AG10803 (cell line): ENCODE measurements around the gene SLC7A14.

Experiments used
- DNase-seq: peaks from one replicate; pipeline ENCODE4 v3.0.0; 2010; ENCODE audit warnings: low read depth
- H3K4me3 ChIP-seq: 2 replicates; pipeline ENCODE4 v1.5.1; 2011; ENCODE audit warnings: mild to moderate bottlenecking, low read length, control low read depth
- TF ChIP-seq, protein P1 (sequence below): conservative IDR thresholded peaks from 2 replicates; pipeline ENCODE4 v1.5.1; 2011; ENCODE audit warnings: mild to moderate bottlenecking, low read length, control low read depth, inconsistent platforms

SLC7A14 gene

DNA sequence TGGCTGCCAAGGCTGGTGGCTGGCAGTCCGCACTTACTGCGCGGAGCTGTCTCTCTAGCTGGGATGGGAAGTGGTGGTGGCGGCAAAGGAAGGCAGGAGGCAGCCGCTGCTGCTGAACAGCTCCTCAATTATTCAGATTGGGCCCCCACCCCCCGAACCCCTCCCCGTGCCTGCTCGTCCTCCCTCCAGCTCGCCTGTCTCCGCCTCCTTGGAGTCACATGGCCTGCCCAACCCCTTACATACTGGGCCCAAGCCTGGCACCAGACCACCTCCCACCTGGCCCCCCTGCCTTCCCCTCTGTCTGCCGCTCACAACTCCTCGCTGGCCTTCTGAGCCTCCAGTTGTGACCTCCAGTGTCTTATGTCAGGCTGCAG, at the start of gene SLC7A14:
Gene SLC7A14, minus strand, starts transcription at position 139 of the 374 bp plus-strand sequence. CDS start 59,139 bp downstream, outside the sequence.
- no peak for DNase-seq
- TF ChIP-seq, protein P1, sequence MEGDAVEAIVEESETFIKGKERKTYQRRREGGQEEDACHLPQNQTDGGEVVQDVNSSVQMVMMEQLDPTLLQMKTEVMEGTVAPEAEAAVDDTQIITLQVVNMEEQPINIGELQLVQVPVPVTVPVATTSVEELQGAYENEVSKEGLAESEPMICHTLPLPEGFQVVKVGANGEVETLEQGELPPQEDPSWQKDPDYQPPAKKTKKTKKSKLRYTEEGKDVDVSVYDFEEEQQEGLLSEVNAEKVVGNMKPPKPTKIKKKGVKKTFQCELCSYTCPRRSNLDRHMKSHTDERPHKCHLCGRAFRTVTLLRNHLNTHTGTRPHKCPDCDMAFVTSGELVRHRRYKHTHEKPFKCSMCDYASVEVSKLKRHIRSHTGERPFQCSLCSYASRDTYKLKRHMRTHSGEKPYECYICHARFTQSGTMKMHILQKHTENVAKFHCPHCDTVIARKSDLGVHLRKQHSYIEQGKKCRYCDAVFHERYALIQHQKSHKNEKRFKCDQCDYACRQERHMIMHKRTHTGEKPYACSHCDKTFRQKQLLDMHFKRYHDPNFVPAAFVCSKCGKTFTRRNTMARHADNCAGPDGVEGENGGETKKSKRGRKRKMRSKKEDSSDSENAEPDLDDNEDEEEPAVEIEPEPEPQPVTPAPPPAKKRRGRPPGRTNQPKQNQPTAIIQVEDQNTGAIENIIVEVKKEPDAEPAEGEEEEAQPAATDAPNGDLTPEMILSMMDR = no peak
- peak within 1 kb of the TSS; percentile 51 for H3K4me3 ChIP-seq

DNA sequence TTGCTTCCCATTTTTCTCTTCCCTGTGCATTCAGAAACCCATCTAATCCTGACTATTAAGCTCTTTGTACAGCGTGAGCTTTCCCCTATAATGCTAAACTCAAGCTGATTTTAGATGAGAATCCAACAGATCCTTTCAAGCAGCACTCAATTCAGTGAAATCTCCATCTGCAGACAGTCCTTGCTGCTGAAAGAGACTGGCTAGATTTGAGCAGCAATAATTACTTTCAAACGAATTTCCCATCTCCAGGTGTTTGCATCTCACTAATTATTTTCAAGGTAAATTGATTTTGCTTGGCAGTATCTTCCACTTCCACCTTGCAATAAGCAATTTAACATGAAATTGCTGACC, 49.5 kb upstream of the SLC7A14 start:
- TF ChIP-seq, protein P1 = no peak
- no peak overlapping the region for H3K4me3 ChIP-seq
- DNase-seq = no peak

DNA sequence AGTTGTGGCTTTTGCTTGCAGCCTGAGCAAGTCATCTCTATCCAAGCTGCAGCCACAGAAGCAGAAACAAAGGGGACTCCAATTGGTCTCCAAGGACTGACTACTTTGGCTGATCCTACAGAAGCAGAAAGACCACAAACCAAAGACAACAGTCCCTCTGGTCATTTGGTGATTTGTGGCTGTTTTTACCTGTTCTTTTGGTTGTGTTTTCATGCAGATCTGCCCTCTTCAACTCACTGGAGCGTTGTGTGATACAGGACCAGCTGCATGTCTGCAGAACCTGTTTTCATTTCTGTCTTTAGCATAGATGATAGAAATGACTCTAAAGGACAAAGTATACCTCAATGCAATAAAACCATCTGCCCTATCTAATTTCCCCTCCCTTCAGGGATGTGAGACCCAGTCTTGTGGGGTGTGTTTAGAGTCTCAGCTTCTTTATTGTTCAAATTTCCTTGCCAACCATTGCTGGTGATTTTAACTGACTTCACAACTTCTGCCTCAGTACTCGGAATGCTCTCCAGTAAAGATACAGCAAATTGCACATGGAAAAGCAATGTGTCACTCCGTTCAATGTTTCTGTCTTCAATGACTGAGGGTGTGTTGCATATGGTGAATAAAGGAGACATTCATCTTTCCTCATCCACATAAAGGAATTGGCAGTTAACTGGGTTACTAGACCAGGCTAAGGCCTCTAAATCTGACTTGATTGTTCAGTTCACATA, 48.9 kb upstream of the SLC7A14 start:
- DNase-seq = no peak
- TF ChIP-seq, protein P1 = no peak
- no peak overlapping the region for H3K4me3 ChIP-seq

DNA sequence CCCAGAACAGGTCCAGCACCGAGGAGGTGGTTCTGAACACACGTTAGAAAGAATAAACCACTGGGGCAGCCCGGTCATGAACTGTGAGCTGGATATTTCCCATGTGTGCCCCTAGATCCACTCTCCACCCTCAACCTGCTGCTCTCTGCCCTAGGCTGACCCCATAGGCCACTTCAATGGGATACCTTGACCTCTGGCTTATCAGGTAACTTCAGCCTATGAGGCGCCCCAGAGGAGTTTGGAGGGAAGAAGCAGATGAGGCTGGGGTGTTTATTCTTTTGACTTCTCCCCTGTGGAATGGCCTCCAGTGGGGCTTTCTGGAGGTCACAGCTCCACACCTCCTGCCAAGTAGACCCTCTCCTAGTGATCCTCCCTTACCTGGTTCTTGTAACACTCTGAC, 47.7 kb upstream of the SLC7A14 start:
- DNase-seq = no peak
- H3K4me3 ChIP-seq = no peak overlapping the region
- TF ChIP-seq, protein P1 = no peak

DNA sequence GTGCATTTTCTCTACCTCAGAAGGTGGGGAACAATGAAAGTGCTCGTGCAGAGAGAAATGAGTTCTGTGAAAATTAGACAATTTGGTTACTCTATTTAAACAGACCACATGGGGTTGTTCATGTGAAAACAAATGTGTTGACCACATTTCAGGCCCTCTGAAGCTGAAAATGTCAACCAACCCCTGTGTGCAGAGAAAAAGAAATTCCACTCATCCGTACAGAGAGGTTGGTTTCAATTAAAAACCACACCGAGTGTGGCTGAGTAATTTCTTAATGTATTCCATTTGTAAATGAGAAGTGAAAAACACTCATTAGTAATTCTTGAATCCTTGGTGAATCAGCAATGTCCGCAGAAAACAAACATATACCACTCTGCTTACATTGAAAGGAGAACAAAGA, 46.9 kb upstream of the SLC7A14 start:
- TF ChIP-seq, protein P1 = no peak
- peak; percentile 75 for DNase-seq
- H3K4me3 ChIP-seq = no peak overlapping the region

DNA sequence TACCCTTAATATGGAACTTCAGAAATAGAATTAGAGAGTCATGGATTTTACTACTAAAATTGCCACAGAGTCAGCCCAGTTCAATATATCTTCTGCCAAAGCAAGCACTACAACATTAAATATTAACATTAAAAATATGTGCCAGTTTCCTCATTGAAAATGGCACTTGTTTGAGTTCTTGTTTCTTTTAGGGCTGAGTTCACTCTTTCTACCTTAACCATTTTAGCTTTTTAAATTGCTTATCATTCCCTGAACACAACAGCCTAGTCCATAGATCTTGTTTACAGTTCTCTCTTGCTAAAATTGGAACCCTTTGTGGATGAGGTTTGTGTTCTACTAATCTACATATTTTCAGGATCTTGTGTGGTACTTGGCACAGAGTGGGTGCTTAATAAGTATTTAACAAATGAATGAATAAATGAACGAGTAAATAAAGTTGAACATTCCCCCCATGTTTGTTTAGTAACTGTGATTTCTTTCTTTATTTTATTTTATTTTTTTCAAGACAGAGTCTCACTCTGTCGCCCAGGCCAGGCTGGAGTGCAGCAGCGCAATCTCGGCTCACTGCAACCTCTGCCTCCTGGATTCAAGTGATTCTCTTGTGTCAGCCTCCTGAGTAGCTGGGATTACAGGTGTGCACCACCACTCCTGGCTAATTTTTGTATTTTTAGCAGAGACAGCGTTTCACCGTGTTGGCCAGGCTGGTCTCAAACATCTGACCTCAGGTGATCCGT, 46.0 kb upstream of the SLC7A14 start:
- TF ChIP-seq, protein P1 = no peak
- H3K4me3 ChIP-seq = no peak overlapping the region
- no peak for DNase-seq

DNA sequence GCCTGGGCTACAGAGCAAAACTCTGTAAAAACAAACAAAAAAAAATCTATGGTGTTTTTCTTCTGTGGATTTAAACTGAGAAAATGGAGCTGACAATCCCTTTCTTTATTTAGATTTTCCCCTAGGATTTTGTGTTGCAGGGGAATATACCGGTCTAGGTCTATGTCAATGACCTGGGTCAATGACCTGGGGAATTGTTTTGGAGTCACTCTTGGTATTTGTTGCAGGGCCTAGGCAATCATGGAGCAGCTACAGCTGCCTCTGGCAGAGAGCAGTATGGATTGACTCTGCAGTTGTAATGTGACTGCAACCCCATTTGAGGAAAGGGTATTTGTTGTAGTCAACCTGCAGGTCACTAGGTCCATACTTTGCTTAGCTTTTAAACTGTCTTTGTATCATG, 37.6 kb upstream of the SLC7A14 start:
- no peak for DNase-seq
- H3K4me3 ChIP-seq = no peak overlapping the region
- TF ChIP-seq, protein P1 = no peak
